DND-41 (cell line): ENCODE data around the gene MPST.

Source experiments
- ATAC-seq: fragments of 200-7000 bp; cut with Tn5 transposase; 3 replicates; pipeline ENCODE4 v1.9.1; 2021; ENCODE audit warnings: low read depth; ENCODE audit not compliant: insufficient read depth
- DNase-seq: peaks from one replicate; pipeline ENCODE4 v3.0.0-alpha.2; 2020
- H2AFZ ChIP-seq: 2 replicates; pipeline ENCODE4 v1.6.0; 2012; ENCODE audit warnings: low read depth, low read length
- H3K27ac ChIP-seq: 2 replicates; pipeline ENCODE4 v1.5.1; 2012; ENCODE audit warnings: low read length, inconsistent platforms
- H3K27me3 ChIP-seq: fragments of 200-600 bp; sonication (generic); 2 replicates; pipeline ENCODE4 v1.6.0; 2012; ENCODE audit warnings: low read length, mild to moderate bottlenecking, inconsistent platforms; ENCODE audit not compliant: insufficient read depth, poor library complexity
- H3K36me3 ChIP-seq: 2 replicates; pipeline ENCODE4 v1.5.1; 2012; ENCODE audit warnings: low read length, inconsistent platforms; ENCODE audit not compliant: insufficient read depth
- H3K4me1 ChIP-seq: 2 replicates; pipeline ENCODE4 v1.5.1; 2012; ENCODE audit warnings: mild to moderate bottlenecking, low read length; ENCODE audit not compliant: insufficient read depth
- H3K4me2 ChIP-seq: 2 replicates; pipeline ENCODE4 v1.6.0; 2012; ENCODE audit warnings: mild to moderate bottlenecking, moderate library complexity, low read length, inconsistent platforms; ENCODE audit not compliant: insufficient read depth
- H3K4me3 ChIP-seq, 2 experiments: fragments of 200-600 bp in 1 of 2; shearing (Covaris generic) in 1 of 2; 2 replicates each; pipeline ENCODE4 v1.5.1; 2012 to 2016; ENCODE audit warnings: inconsistent platforms in 2 of 2, low read length in 2 of 2, mild to moderate bottlenecking in 2 of 2, low read depth in 1 of 2, moderate library complexity in 1 of 2
- H3K79me2 ChIP-seq: 2 replicates; pipeline ENCODE4 v1.6.0; 2012; ENCODE audit warnings: low read length, inconsistent platforms; ENCODE audit not compliant: insufficient read depth
- H3K9ac ChIP-seq: 2 replicates; pipeline ENCODE4 v1.6.0; 2012; ENCODE audit warnings: low read depth, mild to moderate bottlenecking, inconsistent platforms, low read length, moderate library complexity
- H3K9me3 ChIP-seq: 2 replicates; pipeline ENCODE4 v1.5.1; 2012; ENCODE audit warnings: low read length, moderate library complexity, mild to moderate bottlenecking, inconsistent platforms; ENCODE audit not compliant: insufficient read depth, severe bottlenecking
- H4K20me1 ChIP-seq: 2 replicates; pipeline ENCODE4 v1.6.0; 2012; ENCODE audit warnings: low read length; ENCODE audit not compliant: insufficient read depth
- CTCF ChIP-seq: IDR thresholded peaks from 2 replicates; pipeline ENCODE4 v1.5.1; 2012; ENCODE audit warnings: borderline replicate concordance, low read length, moderate library complexity, mild to moderate bottlenecking; ENCODE audit not compliant: poor library complexity, severe bottlenecking; ENCODE audit errors: extremely low read depth
- EZH2 ChIP-seq: IDR thresholded peaks from 3 replicates; pipeline ENCODE4 v1.6.1; 2012; ENCODE audit warnings: borderline replicate concordance, low read depth, mild to moderate bottlenecking, moderate library complexity, low read length, inconsistent platforms; ENCODE audit not compliant: severe bottlenecking

MPST gene

GRCh38 chr22:37002633-37003032 lies 16.9 kb upstream of the MPST start:
- Histone ChIP-seq H3K4me3 (no peak overlapping the region), H3K79me2 (no peaks in the 10 kb centered on the region), H3K9ac (no peak overlapping the region), H3K4me1 (no peaks in the 10 kb centered on the region), H2AFZ (no peak overlapping the region), H3K9me3 (no peaks in the 10 kb centered on the region), H3K36me3 (no peaks in the 10 kb centered on the region), H4K20me1 (no peaks in the 10 kb centered on the region; the same call in 1 of the 2 replicates), H3K27ac (no peak overlapping the region), H3K27me3 (peaks cover 25% of the 10 kb centered on the region), H3K4me2 (no peak overlapping the region)
- DNase-seq (no peak), ATAC-seq (no peak)
- TF ChIP-seq EZH2 (no peak), CTCF (no peak)

- Histone ChIP-seq H3K4me2 (no peak overlapping the region), H3K27me3 (peaks cover 23% of the 10 kb centered on the region), H3K4me1 (no peaks in the 10 kb centered on the region), H3K79me2 (no peaks in the 10 kb centered on the region), H3K27ac (no peak overlapping the region), H2AFZ (no peak overlapping the region), H3K9ac (no peak overlapping the region), H3K9me3 (no peaks in the 10 kb centered on the region), H4K20me1 (no peaks in the 10 kb centered on the region), H3K4me3 (no peak overlapping the region), H3K36me3 (no peaks in the 10 kb centered on the region)
- no peak for TF ChIP-seq CTCF
- TF ChIP-seq EZH2: no peak
- DNase-seq (no peak), ATAC-seq (no peak)
Observed at GRCh38 chr22:37007651-37008050, 11.9 kb upstream of the MPST start.

- no peak overlapping the region for H3K27ac ChIP-seq
- no peaks in the 10 kb centered on the region for H3K36me3 ChIP-seq
- H2AFZ ChIP-seq: no peak overlapping the region
- H3K79me2 ChIP-seq: no peaks in the 10 kb centered on the region
- H3K27me3 ChIP-seq: peaks cover 20% of the 10 kb centered on the region
- no peaks in the 10 kb centered on the region for H4K20me1 ChIP-seq
- H3K9ac ChIP-seq: no peak overlapping the region
- H3K9me3 ChIP-seq: no peaks in the 10 kb centered on the region
- DNase-seq: no peak
- TF ChIP-seq EZH2 (no peak), CTCF (no peak)
- no peaks in the 10 kb centered on the region for H3K4me1 ChIP-seq
- no peak overlapping the region for H3K4me3 ChIP-seq
- no peak for ATAC-seq
- H3K4me2 ChIP-seq: no peak overlapping the region
Observed at GRCh38 chr22:37008365-37008764, 11.2 kb upstream of the MPST start.

- no peak for TF ChIP-seq EZH2
- TF ChIP-seq CTCF: no peak
- H3K4me2 ChIP-seq: no peak overlapping the region
- H3K4me3 ChIP-seq: no peak overlapping the region
- H3K27ac ChIP-seq: no peak overlapping the region
- H3K9ac ChIP-seq: no peak overlapping the region
- ATAC-seq: no peak
- H2AFZ ChIP-seq: no peak overlapping the region
- DNase-seq: no peak
- peaks cover 14% of the 10 kb centered on the region for H3K27me3 ChIP-seq
- no peaks in the 10 kb centered on the region for H3K9me3 ChIP-seq
- no peaks in the 10 kb centered on the region for H3K36me3 ChIP-seq
- H4K20me1 ChIP-seq: 0 out of 2 replicates have a peak, but pooled peaks cover under 1% of the 10 kb centered on the region
- no peaks in the 10 kb centered on the region for H3K4me1 ChIP-seq
- no peaks in the 10 kb centered on the region for H3K79me2 ChIP-seq
Observed at GRCh38 chr22:37009490-37009889, 10.1 kb upstream of the MPST start.
